H4 (cell line): Measurements from ENCODE around the gene OR10H2. TPM values are rescaled to one million over a fixed set of nuclear protein-coding genes. Genes with fewer than 3 reads are reported as not detected.
"Not testable (repeated sequence)": the region's sequence is repeated elsewhere in the genome, so short reads cannot be mapped to it uniquely, and the experiment has no call there.

Source experiments
- DNase-seq: peaks from one replicate; pipeline ENCODE4 v3.0.0-alpha.2; 2015; ENCODE audit warnings: low spot score
- total RNA-seq: library from RNA; depleted of rRNA; stranded (reverse); fragments of >200 nt; shearing (Covaris generic); gene quantifications from 2 replicates; pipeline ENCODE4 v1.2.3, GENCODE V29; 2014; rRNA removed

The OR10H2 gene, protein sequence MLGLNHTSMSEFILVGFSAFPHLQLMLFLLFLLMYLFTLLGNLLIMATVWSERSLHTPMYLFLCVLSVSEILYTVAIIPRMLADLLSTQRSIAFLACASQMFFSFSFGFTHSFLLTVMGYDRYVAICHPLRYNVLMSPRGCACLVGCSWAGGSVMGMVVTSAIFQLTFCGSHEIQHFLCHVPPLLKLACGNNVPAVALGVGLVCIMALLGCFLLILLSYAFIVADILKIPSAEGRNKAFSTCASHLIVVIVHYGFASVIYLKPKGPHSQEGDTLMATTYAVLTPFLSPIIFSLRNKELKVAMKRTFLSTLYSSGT
- not detected in 2 replicates for total RNA-seq

DNA sequence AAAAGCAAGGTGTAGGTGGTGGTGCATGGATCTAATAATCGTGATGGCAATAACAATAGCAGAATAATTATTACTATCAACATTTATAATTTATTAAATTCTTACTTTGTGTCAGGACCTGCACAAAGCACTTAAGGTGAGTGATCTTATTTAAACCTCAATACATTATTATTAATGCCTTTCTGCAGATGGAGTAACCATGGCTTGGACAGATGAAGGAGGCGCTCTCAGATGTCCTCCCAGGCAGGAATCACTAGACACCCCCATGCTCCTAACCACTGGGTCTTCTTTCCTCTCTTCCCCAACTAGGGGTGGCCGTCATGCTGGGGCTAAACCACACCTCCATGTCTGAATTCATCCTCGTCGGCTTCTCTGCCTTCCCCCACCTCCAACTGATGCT lies at the start of gene OR10H2:
OR10H2 (plus strand) TSS at position 301 of the 400 bp plus-strand sequence; CDS start at position 321, 20 bp downstream.
- DNase-seq: no peak

DNA sequence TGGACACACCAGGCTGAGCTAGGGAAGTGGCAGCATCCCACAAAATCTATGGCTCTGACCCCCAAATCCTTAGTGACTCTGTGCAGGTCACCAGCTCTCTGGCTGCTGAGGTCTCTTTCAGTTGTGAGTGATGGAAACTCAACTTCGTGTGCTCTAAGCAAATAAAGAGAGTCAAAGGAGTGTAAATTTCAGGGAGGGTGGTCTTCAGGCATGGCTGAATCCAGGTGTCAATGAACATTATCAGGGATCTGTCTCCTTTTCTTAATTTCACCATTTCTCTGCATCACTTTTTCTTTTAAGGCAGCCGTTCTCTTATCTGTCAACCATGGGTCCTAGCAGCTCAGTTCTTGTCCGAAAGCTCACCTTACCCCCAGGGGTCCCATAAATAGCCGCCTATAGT lies 48.7 kb upstream of the OR10H2 start:
- no peak for DNase-seq

DNA sequence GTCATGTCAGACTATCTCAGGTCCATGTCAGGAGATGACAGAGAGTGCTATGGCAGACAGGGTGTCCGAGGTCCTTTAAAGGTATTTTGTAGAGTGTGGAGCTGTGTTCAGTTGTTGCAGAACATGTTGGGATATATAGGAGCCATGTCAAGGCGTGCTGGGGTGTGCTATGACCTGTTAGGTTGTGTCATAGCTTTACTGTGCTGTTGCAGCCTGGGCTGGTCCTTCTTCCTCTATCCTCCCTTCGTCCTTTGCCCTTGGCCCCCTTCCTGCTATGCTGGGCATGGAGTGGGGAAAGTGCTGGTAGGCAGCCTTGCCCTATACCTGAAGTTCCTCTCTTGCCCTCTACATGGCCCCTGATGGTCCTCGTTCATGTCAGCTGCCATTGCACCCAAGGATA lies 48.0 kb upstream of the OR10H2 start:
- not testable (repeated sequence) for DNase-seq

DNA sequence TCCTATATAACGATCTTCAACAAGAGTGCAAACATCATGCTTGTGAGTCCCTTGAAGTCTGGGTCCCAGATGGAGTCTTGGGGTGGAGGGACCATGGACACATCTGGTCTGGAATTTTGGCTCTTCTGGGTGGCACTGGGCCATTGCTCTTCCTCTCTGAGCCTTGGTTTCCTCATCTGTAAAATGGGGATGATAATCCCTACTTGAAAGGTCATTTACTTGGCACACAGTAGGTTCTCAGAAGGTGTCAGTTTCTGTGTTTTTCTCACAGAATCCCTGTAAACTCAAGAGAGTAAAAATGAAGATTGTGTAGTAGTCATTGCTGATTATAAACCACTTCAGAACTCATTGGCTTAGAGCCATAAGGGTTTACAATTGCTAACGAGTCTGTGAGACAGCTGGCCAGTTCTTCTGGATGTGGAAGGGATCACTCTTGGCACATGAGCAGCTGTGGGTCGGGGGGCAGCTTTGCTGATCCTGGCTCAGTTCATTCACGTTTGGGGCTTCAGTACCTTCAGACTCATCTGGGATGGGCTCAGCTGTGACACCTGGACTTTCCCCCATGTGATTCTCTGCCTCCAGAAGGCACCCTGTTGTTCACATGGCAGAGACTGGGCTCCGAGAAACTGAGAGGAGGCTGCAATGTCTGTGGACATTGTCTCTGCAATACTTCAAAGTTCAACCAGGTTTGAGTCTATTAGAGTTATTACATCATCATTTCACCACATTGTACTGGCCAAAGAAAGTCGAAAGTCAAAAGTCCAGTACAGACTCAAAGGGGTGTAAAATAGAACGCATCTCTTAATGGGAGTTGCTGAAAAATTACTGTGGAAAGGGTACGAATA lies 47.1 kb upstream of the OR10H2 start:
- no peak for DNase-seq

DNA sequence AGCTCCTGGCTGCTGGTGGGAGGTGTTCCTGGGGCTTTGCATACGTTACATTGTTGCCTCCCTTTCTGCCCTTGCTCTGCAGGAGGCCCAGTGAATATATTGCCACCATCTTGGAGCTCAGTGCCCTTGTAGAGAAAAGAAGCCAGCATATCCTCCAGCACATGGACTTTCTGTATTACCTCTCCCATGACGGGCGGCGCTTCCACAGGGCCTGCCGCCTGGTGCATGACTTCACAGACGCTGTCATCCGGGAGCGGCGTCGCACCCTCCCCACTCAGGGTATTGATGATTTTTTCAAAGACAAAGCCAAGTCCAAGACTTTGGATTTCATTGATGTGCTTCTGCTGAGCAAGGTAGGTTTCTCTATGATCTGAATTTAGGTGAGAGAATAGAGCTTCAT lies 44.4 kb upstream of the OR10H2 start:
- DNase-seq: no peak

DNA sequence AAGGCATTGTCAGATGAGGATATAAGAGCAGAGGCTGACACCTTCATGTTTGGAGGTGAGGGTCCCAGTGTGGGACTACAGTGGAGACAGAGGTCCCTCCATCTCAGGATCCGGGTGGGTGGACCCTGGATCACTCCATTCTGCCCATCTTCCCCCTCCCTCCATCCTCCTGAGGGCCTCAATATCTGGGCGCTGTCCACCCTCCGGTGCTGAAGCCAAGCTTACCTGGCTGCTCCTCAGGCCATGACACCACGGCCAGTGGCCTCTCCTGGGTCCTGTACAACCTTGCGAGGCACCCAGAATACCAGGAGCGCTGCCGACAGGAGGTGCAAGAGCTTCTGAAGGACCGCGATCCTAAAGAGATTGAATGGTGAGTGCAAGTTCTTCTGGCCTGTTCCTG lies 43.0 kb upstream of the OR10H2 start:
- DNase-seq: no peak

DNA sequence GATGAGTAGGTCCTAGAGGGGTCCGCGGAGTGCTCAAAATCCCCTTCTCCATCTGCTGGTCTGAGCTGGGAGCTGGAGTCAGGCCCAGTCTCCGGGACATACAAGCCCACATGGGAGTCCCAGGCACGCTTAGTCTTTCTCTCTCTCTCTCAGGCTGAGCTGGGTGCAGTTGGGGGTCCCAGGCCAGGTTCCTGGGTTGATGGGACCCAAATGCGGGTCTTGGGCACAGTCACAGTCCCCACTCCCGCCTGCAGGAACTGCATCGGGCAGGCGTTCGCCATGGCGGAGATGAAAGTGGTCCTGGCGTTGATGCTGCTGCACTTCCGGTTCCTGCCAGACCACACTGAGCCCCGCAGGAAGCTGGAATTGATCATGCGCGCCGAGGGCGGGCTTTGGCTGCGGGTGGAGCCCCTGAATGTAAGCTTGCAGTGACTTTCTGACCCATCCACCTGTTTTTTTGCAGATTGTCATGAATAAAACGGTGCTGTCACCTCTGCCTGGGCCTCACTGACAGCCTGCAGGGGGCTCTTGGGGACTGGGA lies 31.1 kb upstream of the OR10H2 start:
- DNase-seq: peak; percentile 45

DNA sequence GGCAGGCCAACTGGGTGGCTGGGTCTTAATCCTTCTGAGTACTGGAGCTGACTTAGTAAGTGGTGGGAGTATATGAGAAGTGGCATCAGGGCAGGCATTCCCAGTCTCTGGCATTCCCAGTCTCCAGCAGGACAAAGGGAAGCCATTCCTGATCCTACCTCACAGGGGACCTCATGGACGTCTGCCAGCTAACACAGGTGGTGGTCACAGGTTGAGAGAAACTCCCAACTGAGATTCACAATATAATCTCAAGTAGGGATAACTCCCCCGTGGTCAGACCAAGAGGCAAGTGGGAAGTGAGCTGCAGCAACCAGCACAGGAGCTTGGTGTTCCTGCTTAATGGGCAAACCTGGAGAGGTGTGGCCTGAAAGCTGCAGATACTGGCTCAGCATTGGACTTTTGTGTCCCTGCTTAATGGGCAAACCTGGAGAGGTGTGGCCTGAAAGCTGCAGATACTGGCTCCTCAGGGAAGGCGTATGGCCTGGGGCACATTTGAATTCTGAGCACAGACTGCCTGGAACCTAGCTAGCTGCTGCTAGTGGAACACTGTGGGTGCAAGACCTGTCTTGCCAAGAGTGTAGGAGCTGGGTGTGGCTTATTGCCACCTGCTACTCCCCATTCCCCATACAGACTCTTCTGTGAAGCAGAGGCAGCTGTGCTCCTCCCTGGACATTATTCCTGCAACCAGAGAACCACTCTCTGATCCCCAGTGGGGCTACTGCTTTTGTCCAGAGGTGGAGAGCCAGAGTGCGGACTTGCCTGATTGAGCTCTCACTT lies 25.9 kb upstream of the OR10H2 start:
- peak; percentile 35 for DNase-seq

DNA sequence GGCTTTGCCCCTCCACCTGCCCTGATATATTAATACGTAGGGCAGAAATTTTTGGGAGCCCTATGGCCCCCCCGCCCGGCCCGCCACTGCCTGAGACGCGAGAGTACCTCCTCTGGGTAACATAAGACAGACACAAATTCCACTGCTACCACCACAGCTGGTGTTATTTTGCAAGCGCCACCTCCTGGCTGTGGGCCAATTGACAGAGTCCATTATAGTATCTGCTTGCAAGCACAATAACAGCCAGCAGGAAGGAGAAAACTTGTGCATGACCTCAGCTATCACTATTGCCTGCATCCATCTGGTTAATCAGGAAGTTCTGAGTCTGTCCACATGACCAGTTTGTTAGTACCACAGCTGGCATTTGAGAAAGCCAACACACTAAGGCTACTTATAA lies 25.3 kb upstream of the OR10H2 start:
- peak; percentile 94 for DNase-seq

DNA sequence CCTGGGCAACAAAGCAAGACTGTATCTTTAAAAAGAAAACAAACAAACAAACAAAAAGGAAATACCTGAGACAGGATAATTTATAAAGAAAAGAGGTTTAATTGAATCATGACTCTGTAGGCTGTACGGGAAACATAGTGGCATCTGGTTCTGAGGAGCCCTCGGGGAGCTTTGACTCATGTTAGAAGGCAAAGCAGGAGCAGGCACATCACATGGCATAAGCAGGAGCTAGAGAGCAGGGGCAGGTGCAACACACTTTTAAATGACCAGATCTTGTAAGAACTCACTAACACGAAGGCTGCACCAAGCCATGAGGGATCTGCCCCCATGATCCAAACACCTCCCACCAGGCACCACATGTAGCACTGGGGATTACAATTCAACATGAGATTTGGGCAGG lies 13.2 kb upstream of the OR10H2 start:
- DNase-seq: no peak

DNA sequence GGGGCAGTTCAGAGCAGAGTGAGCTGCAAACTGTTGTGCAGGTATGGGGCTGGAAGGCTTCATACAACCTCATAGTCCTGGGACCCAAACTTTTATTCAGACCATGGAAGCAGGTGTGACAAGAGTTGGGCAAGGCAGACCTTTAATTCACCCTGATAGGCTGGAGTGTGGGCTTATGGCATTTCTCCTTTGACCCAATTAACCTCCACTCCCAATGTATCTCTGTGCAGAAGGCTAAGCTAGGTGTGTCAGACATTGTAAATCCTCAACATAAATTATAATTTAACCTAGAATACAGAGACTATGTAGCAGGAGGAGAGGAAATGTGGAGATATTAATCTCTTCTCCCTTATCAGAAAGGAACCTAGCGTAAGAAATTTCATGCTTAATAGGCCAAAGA lies 12.2 kb upstream of the OR10H2 start:
- DNase-seq: no peak

DNA sequence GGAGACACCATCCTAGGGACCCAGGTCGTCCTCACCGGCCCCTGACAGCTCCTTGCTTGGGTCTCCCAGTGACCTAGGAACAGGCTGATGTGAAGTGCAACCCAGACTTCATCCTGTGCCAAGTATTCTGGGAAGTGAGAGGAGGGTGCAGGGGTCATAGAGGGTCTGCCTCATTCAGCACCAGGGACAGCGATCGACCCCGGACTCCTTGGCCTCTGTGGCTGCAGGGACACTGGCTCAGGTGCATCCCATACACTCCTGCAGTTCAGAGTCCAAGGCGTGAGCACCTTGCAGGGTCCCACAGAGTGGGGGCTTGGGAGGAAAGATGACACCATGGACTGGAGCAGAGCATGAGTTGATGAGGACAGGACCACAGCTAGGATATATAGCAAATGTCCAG lies 10.0 kb upstream of the OR10H2 start:
- no peak for DNase-seq

DNA sequence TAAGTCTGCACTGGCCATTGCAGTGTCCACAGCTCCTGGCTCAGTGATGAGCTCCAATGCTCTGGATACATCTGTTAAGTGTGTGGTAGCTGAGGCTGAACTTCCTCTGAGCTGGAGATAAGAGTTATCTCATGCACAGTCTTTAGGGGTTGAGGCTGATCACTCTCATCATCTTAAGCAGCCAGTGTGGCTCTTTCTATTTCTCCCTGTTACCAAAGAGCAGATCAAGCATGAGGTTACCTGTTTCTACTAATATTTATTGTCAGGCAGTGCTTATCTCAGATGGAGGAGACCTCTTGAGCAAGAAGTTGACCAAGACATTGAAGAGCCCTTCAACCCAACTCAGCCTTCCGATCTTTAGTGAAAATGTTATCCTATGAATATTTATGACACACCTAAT lies 6.6 kb upstream of the OR10H2 start:
- no peak for DNase-seq

DNA sequence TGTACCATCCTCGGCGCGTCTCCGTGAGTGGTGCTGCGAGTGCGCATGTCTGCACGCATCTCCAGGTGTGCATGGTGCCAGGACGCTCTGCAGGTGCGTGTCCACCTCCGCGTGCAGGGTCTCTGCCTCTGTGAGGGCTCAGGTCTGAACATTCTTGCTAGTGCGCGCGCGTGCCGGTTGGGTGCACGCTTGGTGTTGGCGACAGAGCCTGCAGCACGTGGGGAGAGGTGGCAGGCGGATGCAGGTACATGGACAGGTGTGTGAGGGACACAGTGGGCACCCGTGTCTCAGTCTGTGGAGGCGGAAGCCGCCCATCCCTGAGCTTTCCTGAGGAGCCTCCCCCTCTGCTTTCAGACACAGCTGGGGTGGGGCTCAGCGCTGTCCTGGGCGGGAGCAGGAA lies 4.9 kb upstream of the OR10H2 start:
- no peak for DNase-seq

DNA sequence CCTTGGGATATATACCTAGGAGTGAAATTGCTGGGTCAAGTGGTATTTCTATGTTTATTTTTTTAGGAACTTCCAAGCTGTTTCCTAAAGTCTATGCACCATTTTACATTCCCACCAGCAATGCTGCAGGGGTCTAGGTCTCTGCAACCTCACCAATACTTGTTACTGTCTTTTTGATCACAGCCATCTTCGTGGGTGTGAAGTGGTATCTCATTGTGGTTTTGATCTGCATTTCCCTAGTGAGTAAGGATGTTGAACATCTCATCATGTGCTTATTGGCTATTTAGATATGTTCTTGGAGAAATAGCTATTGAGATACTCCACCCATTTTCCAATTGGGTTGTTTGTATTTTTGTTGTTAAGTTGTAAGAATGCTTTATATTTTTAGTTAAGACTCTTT lies 2.7 kb downstream of the OR10H2 start:
- no peak for DNase-seq

DNA sequence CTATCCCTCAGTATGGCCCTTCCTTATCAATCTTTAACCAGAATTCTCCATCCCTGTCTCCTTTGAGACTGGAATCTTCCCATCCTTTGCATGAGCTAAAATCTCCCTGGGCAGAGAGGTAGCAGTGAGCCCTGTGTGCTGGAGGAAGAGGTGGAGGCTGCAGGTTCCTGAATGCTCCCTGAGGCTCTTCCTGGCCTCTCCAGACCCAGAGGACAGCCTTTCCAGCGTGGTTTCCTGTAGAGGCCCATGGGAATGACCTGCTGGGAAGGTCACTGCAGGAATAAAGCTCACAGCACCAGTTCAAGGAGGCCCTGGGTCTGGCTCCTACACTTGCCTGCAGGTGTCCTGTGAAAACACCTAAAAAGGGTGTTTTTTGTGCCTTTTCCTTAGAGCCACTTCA lies 4.6 kb downstream of the OR10H2 start:
- no peak for DNase-seq

DNA sequence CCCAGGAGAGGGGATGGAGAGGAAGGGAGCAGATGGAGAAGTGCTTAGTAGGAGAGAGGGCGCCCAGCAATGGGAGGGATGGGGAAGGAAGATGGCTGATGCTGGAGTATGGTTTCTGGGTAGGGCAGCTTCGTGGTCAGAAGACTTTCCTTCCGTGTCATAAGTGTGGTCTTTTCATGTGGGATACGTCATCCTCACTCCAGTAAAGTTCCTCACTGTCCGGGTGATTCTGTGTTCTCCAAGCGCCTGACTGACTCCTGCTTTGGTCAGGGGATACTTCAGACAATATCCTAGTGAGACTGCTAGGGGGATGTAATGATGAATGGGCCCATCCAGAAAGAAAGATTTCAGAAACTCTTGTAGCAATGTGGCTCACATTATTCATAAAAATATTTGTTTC lies 6.1 kb downstream of the OR10H2 start:
- DNase-seq: no peak

DNA sequence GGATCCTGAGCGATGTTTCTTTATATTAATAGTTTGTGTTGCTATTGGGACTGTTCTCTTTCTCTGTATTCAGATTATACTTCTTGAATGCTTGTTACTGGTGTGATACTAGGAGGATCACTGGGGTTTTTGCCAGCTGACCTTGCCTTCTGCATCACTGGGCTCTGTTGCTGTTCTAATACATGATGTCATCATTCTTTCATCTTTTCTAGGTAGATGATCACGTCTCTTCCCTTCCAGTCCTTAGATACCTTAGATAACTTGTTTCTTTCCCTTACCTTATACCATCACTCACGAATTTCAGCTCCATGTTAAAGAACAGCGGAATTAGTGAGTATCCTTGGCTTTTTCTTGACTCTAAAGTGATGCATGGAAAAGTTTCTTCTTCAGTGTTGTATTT lies 9.9 kb downstream of the OR10H2 start, which contains the start of gene OR10H3:
OR10H3 (plus strand) TSS at position 264 of the 400 bp plus-strand sequence. CDS start 3,408 bp downstream, outside the sequence.
- no peak for DNase-seq

DNA sequence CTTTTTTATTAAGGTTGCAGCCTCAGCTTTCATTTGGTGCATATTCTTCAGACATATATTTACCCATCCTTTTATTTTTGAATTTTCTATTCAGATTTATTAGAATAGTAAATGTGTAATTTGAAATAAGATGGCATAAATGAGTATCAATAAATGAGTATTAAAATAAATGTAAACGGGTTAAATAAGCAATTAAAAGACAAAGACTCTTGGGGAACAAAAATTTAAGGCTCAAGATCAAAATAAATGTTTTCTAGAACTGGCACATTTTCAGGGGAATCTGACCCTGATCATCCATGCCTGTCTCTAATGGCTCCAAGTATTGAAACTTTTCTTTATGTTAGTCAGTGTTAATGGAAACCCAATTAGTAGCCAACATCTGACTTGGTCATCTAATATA lies 13.0 kb downstream of the OR10H2 start:
- DNase-seq: no peak

DNA sequence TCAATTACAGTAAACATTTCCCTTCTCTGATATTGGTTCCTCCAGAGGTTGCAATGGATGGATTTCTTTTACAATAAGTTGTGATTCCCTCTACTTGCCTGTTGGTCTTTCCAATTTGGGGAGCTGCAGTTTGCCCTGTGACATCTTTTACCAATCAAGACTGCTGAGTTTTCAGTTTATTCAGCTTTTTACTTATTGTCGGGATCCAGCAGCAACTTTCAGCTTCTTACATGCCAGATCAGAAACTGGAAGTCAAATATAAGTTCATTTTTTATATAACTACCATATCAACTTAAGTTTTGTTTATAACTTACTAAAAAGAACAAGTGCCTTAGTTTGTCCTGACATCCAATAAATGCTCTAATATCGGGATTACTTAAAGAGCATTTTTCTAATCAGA lies 20.4 kb downstream of the OR10H2 start:
- no peak for DNase-seq

DNA sequence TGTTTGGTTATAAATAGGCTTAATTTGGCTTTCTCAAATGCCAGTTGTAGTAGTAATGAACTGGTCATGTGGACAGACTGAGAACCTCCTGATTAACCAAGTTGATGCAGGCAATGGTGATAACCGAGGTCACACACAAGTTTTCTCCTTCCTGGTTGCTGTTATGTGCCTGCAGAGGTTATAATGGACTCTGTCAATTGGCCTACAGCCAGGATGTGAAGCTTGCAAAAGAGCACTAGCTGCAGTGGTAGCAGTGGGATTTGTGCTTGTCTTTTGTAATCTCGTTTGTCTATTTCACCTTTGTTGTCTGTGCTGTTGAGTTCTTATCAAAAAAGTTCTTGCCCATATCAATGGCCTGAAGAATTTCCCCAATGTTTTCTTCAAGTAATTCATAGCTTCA lies 30.6 kb downstream of the OR10H2 start:
- DNase-seq: no peak

DNA sequence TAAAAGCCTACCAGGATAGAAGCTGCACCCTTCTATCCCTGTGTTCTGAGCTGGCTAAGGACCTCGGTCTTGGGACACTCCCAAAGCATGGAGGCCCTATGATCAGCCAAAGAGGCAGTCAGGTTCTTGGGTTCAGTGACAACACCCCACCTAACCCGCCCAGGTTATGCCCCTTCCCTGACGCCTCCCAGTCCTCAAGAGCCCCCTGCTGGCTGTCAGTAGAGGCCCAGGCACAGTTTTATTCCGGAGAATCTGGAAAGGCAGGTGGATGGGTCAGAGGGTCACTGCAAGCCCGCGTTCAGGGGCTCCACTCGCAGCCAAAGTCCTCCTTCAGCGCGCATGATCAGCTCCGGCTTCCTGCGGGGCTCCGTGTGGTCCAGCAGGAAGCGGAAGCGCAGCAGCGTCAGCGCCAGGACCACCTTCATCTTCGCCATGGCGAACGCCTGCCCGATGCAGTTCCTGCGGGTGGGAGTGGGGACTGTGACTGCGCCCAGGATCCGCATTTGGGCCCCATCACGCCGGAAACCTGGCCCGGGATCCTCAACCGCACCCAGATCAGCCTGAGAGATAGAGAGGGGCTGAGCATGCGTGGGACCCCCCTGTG lies 32.2 kb downstream of the OR10H2 start:
- DNase-seq: no peak
